ENCODE data around the gene GPR37L1.
"Not testable (repeated sequence)": the region's sequence is repeated elsewhere in the genome, so short reads cannot be mapped to it uniquely, and the experiment has no call there.

The GPR37L1 gene

DNA sequence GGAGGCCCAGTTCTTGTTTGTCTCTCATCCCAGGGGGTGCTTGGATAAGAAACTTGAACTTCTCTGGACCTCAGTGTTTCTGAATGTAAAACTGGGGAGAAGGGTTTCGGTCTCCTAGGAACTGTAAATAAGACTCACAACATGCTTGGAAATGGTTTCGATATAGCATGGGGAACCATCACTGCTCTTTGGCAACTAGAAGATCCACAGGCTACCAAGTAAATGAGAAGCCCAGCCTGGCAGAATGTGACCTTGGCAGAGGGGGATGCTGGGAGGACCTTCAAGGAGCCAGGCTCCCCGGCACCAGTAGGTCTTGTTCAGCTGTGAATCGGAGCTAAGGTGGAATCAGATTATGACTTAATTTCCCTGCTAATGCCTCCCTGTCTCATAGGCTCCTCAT is 18.1 kb downstream of the GPR37L1 start:
- TF ChIP-seq, protein P1, sequence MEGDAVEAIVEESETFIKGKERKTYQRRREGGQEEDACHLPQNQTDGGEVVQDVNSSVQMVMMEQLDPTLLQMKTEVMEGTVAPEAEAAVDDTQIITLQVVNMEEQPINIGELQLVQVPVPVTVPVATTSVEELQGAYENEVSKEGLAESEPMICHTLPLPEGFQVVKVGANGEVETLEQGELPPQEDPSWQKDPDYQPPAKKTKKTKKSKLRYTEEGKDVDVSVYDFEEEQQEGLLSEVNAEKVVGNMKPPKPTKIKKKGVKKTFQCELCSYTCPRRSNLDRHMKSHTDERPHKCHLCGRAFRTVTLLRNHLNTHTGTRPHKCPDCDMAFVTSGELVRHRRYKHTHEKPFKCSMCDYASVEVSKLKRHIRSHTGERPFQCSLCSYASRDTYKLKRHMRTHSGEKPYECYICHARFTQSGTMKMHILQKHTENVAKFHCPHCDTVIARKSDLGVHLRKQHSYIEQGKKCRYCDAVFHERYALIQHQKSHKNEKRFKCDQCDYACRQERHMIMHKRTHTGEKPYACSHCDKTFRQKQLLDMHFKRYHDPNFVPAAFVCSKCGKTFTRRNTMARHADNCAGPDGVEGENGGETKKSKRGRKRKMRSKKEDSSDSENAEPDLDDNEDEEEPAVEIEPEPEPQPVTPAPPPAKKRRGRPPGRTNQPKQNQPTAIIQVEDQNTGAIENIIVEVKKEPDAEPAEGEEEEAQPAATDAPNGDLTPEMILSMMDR (IDR thresholded peaks at IDR 0.05; ENCODE audit: borderline replicate concordance, control extremely low read depth, extremely low read depth, insufficient read depth, missing control alignments) = no peak
- in situ Hi-C loops (cut with MboI; ENCODE audit: low sequenced_read_pairs, unreplicated experiment) = no loop called here
- no peak for DNase-seq (ENCODE audit: low spot score)

DNA sequence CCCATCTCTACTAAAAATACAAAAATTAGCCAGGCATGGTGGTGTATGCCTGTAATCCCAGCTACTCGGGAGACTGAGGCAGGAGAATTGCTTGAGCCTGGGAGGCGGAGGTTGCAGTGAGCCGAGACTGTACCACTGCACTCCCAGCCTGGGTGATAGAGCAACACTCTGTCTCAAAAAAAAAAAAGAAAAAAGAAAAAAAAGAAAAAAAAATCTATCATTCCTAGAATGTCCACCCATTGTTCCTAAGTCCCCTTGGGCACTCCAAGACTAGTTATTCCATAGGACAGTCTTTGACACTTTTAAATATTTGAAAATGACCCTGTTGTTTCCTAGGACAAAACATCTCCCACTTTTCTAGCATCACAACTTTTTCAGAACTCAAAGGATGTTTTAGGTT is 18.8 kb downstream of the GPR37L1 start:
- in situ Hi-C loops (cut with MboI; ENCODE audit: low sequenced_read_pairs, unreplicated experiment); DNase-seq (ENCODE audit: low spot score): not testable (repeated sequence)

DNA sequence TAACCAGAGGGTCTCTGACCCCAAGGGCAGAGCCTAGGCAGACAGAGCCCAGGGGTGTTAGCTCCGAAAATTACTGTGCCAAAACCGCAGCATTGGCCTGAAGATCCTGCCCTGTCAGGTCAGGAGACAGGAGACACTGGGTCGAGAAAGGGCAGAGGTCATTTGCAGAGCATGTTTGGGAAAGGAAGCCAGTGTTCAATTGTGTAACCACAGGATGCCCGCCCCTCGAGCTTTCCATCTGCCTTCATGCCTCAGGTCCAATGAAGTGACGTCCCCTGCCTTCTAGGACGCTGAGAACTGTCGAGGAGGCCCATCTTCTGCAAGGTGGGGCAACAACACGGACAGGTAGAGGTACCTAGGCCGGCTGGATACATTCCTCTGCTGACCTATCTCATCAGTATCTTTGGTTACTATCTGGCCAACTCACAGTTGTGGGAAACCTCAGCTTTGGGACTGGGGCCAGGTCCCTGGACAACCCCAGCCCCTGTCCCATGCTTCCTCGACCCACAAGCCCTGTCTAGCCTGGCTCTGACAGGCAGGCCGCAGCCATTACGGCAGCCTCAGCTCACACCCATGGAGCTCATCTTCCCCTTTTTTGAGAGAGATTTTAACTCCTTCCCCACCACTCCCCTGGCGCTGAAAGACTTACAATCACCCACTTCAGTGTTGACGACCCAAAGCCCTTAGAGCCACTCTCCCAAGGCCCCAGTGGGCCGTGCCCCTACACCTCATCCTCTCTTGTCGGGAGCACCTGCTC is 20.5 kb downstream of the GPR37L1 start:
- in situ Hi-C loops (cut with MboI; ENCODE audit: low sequenced_read_pairs, unreplicated experiment) = no loop called here
- TF ChIP-seq, protein P1 (IDR thresholded peaks at IDR 0.05; ENCODE audit: borderline replicate concordance, control extremely low read depth, extremely low read depth, insufficient read depth, missing control alignments) = no peak
- peak; percentile 63 for DNase-seq (ENCODE audit: low spot score)

DNA sequence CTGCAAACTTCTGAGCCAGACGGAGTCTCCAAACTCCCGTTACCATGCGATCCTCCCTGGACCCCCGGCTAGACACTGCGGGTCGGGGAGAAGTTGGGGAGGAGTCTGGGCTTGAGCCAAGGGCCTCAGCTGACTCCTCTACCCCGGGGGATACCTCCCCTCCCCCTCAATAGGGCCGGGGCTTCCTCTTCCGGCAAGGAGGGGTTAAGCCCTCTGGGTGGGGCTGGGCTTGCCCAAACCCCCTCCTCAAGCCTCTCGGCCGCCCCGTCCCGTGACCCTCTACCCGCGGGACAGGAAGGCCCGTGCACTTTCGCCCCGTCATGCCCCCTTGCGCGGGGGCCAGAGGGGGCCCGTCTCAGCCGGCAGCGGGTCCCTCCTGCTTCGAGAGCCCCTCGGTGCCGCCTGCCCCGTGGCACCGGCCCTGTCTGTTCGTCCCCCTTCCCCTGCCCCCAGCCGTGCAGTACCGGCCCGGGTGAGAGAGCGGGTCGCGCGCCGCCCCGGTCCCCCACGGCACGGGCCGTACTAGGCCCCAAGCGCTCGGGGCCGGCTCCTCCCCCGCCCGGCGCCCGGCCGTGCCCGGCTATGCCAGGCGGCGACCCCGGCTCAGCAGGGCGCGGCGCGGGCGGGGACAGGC is 21.2 kb downstream of the GPR37L1 start:
- peak; percentile 75 for DNase-seq (ENCODE audit: low spot score)
- TF ChIP-seq, protein P1 (IDR thresholded peaks at IDR 0.05; ENCODE audit: borderline replicate concordance, control extremely low read depth, extremely low read depth, insufficient read depth, missing control alignments) = no peak
- in situ Hi-C loops (cut with MboI; ENCODE audit: low sequenced_read_pairs, unreplicated experiment) = no loop called here

DNA sequence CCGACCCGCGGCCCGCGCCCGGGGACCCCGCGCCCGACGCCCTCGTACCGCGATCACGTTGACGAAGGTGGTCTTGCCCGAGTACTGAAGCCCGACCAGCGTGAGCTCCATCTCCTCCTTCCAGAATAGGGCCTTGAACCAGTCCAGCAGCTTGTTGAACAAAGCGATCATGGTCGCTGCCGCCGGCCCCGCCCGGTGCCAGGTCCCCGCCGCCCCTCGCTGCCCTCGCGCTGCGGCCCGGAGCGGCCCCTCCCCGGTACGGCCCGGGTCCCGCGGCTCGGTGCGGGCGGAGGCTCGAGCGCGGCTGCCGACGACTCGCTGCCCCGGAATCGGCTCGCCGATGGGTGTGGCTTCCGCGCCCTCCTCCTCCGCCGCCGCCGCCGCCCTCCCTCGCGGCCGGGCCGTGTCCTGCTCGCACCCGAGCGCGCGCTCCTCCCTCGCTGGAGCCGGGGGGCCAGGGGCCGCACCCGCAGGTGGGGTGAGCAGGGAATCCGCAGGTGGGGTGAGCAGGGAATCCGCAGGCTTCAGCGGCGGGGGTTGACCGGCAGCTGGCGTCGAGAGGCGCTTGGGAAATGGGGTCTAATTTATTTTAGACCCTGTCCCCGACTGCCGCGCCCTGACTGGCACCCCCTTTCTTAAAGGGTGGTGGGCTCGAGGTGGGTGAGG is 21.8 kb downstream of the GPR37L1 start, which contains the start of gene ARL8A:
Gene ARL8A, minus strand, starts transcription at position 336 of the 666 bp plus-strand sequence. Its CDS starts 165 bp downstream, at position 171.
- TF ChIP-seq, protein P1 (IDR thresholded peaks at IDR 0.05; ENCODE audit: borderline replicate concordance, control extremely low read depth, extremely low read depth, insufficient read depth, missing control alignments) = no peak
- peak; percentile 91 for DNase-seq (ENCODE audit: low spot score)
- in situ Hi-C loops (cut with MboI; ENCODE audit: low sequenced_read_pairs, unreplicated experiment) = no loop called here

DNA sequence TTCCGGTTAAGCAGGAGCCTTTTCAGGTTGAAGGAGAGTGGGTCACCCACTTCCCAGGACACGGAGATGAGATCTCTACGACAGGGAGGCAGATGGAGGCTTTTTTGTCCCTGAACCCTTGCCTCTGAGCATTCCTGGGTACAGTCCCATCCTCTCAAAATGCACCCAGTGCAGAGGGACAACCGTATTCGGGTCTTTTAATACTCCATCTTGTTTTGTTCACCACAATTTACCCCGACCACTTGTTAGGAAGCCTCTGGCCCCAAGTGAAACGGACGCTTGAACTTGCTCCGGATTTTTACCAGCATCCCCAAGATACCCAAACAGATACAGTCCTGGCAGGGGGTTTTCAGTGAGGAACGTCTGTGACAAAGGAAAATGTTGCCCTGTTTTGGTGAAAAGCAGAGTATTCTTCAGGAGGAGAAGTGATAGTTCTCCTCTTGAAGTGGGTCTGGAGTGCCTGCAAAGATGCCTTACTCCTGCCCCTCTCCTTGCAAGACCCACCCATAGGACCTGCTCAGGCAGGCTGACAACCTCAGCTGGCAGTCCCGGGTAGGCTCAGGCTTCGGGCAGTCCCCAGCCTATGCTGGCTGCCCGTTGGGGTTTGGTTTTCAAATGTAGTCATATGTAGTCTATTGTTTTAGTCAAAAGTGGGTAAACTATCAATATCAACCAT is 22.5 kb downstream of the GPR37L1 start:
- DNase-seq (ENCODE audit: low spot score) = no peak
- TF ChIP-seq, protein P1 (IDR thresholded peaks at IDR 0.05; ENCODE audit: borderline replicate concordance, control extremely low read depth, extremely low read depth, insufficient read depth, missing control alignments) = no peak
- in situ Hi-C loops (cut with MboI; ENCODE audit: low sequenced_read_pairs, unreplicated experiment) = no loop called here

DNA sequence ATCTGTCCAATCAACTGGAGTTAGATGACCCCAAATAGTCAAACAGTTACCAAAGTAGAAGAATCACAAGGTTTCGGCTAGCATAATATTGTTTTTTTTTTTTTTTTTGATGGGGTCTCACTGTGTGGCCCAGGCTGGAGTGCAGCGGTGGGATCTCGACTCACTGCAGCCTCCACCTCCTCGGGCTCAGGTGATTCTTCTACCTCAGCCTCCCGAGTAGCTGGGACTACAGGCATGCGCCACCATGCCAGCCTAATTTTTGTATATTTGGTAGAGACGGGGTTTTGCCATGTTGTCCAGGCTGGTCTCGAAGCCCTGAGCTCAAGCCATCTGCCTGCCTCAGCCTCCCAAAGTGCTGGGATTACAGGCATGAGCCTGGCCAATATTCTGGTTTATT is 23.0 kb downstream of the GPR37L1 start:
- DNase-seq (ENCODE audit: low spot score); in situ Hi-C loops (cut with MboI; ENCODE audit: low sequenced_read_pairs, unreplicated experiment): not testable (repeated sequence)

All from GM13976 (cell line).